RWPE2 (cell line): Measurements from ENCODE around the gene FBXO17.
"Not testable (repeated sequence)": the region's sequence is repeated elsewhere in the genome, so short reads cannot be mapped to it uniquely, and the experiment has no call there.

ENCODE experiments used
- ATAC-seq: fragments of 200-7000 bp; cut with Tn5 transposase; 3 replicates; pipeline ENCODE4 v1.9.1; 2021; ENCODE audit warnings: low read depth
- DNase-seq: peaks from one replicate; pipeline ENCODE4 v3.0.0-alpha.2; 2020; ENCODE audit warnings: low spot score
- H3K27ac ChIP-seq: fragments of 450-650 bp; 2 replicates; pipeline ENCODE4 v1.5.1; 2017; ENCODE audit warnings: mild to moderate bottlenecking; ENCODE audit not compliant: poor library complexity, severe bottlenecking
- H3K27me3 ChIP-seq: fragments of 250-450 bp; sonication (Bioruptor Pico); 2 replicates; pipeline ENCODE4 v1.5.1; 2021; ENCODE audit warnings: mild to moderate bottlenecking, moderate library complexity; ENCODE audit not compliant: insufficient read depth, poor library complexity, severe bottlenecking
- H3K36me3 ChIP-seq: fragments of 250-450 bp; sonication (Bioruptor Pico); 2 replicates; pipeline ENCODE4 v1.5.1; 2020; ENCODE audit warnings: low read depth, mild to moderate bottlenecking, moderate library complexity
- H3K4me1 ChIP-seq: fragments of 250-450 bp; sonication (Bioruptor Pico); 2 replicates; pipeline ENCODE4 v1.5.1; 2021; ENCODE audit warnings: mild to moderate bottlenecking, moderate library complexity; ENCODE audit not compliant: insufficient read depth, poor library complexity, severe bottlenecking
- H3K4me3 ChIP-seq: fragments of 250-450 bp; sonication (Bioruptor Pico); 2 replicates; pipeline ENCODE4 v1.5.1; 2021; ENCODE audit warnings: mild to moderate bottlenecking, moderate library complexity; ENCODE audit not compliant: severe bottlenecking
- H3K9me3 ChIP-seq: fragments of 250-450 bp; sonication (Bioruptor Pico); 2 replicates; pipeline ENCODE4 v1.5.1; 2021; ENCODE audit warnings: mild to moderate bottlenecking, moderate library complexity; ENCODE audit not compliant: severe bottlenecking
- CTCF ChIP-seq: fragments of 450-650 bp; IDR thresholded peaks from one replicate; pipeline ENCODE4 v1.5.1; 2017; ENCODE audit warnings: mild to moderate bottlenecking, moderate library complexity; ENCODE audit not compliant: poor library complexity, severe bottlenecking

The FBXO17 gene

GRCh38 chr19:39004403-39004802 is 28.9 kb upstream of the FBXO17 start:
- no peaks in the 10 kb centered on the region for H3K9me3 ChIP-seq
- no peaks in the 10 kb centered on the region for H3K36me3 ChIP-seq
- DNase-seq (no peak), ATAC-seq (no peak)
- no peak overlapping the region for H3K27ac ChIP-seq
- no peaks in the 10 kb centered on the region for H3K4me1 ChIP-seq
- no peak overlapping the region for H3K4me3 ChIP-seq
- no peak for TF ChIP-seq CTCF
- no peaks in the 10 kb centered on the region for H3K27me3 ChIP-seq

DNA sequence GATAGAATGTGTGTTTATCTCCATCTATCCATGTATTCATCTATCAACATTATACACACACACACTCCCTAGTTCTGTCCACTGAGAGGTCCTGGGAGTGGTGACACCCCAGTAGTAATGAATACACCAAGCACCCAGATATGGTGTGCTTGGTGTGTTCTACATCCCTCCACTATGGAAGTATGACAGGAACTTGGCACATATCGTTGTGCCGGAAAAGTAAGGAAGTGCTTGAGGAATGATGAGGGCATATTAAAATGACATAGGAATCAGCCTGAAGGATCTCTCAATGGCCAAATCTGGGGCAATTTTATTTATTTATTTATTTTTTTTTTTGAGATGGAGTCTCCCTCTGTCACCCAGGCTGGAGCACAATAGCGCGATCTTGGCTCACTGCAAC is 28.3 kb upstream of the FBXO17 start:
- ATAC-seq (no peak), DNase-seq (no peak)
- Histone ChIP-seq H3K4me1 (no peaks in the 10 kb centered on the region), H3K9me3 (no peaks in the 10 kb centered on the region), H3K36me3 (no peaks in the 10 kb centered on the region), H3K4me3 (no peak overlapping the region), H3K27me3 (no peaks in the 10 kb centered on the region), H3K27ac (no peak overlapping the region)
- TF ChIP-seq CTCF: no peak

DNA sequence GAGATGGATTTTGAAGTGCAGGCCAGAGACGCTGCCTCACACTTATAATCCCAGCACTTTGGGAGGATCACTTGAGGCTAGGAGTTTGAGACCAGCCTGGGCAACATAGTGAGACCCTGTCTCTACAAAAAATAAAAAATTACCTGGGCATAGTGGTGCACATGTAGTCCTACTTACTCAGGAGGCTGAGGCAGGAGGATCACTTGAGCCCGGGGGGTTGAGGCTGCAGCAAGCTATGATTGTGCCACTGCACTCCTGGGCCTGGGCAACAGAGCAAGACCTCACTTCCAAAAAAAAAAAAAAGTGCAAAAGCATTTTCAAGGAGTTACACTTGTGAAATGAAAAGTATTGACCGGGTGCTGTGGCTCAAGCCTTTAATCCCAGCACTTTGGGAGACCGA is 27.6 kb upstream of the FBXO17 start:
- no peaks in the 10 kb centered on the region for H3K4me1 ChIP-seq
- H3K36me3 ChIP-seq: no peaks in the 10 kb centered on the region
- no peak for DNase-seq
- H3K27me3 ChIP-seq: no peaks in the 10 kb centered on the region
- no peak for ATAC-seq
- H3K27ac ChIP-seq: no peak overlapping the region
- no peak overlapping the region for H3K4me3 ChIP-seq
- no peaks in the 10 kb centered on the region for H3K9me3 ChIP-seq
- no peak for TF ChIP-seq CTCF

DNA sequence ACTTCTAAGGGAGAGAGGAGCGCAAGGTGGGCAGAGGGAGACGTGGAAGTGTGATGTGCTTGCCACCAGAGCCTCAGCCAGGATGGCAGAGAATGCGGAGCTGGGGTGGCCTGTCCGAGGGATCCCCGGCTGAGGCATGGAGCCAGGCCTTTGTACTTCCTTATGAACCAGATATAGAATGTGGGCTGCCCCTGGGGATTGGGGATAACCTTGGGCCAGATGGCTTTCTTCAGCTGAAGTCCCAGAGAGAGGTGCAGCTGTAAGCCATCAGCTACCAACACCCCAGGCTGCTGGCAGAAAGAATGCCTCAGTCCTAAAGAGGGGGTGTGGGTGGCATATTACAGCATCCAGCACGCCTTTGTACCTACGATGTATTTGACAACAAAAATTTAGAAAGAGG is 25.5 kb upstream of the FBXO17 start:
- DNase-seq: no peak
- H3K36me3 ChIP-seq: no peaks in the 10 kb centered on the region
- no peak for ATAC-seq
- H3K27ac ChIP-seq: no peak overlapping the region
- H3K4me3 ChIP-seq: no peak overlapping the region
- no peaks in the 10 kb centered on the region for H3K27me3 ChIP-seq
- no peaks in the 10 kb centered on the region for H3K9me3 ChIP-seq
- H3K4me1 ChIP-seq: no peaks in the 10 kb centered on the region
- TF ChIP-seq CTCF: no peak

DNA sequence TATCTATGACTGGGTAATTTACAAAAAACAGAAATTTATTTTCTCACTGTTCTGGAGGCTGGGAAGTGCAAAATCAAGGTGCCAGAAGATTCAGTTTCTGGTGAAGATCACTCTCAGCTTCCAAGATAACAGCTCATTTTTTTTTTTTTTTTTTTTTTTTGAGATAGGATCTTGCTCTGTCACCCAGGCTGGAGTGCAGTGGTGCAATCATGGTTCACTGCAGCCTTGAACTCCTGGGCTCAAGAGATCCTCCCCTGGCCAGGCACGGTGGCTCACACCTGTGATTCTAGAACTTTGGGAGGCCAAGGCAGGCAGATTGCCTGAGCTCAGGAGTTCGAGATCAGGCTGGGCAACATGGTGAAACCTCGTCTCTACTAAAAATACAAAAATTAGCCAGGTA is 22.0 kb upstream of the FBXO17 start:
- H3K27me3 ChIP-seq, H3K9me3 ChIP-seq, H3K27ac ChIP-seq, ATAC-seq, H3K36me3 ChIP-seq, H3K4me1 ChIP-seq, DNase-seq, H3K4me3 ChIP-seq: not testable (repeated sequence)
